ENCODE results near the gene POPDC2.
"Not testable (repeated sequence)": the region's sequence is repeated elsewhere in the genome, so short reads cannot be mapped to it uniquely, and the experiment has no call there.

The POPDC2 gene, protein sequence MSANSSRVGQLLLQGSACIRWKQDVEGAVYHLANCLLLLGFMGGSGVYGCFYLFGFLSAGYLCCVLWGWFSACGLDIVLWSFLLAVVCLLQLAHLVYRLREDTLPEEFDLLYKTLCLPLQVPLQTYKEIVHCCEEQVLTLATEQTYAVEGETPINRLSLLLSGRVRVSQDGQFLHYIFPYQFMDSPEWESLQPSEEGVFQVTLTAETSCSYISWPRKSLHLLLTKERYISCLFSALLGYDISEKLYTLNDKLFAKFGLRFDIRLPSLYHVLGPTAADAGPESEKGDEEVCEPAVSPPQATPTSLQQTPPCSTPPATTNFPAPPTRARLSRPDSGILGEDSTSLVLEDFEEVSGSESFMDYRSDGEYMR

DNA sequence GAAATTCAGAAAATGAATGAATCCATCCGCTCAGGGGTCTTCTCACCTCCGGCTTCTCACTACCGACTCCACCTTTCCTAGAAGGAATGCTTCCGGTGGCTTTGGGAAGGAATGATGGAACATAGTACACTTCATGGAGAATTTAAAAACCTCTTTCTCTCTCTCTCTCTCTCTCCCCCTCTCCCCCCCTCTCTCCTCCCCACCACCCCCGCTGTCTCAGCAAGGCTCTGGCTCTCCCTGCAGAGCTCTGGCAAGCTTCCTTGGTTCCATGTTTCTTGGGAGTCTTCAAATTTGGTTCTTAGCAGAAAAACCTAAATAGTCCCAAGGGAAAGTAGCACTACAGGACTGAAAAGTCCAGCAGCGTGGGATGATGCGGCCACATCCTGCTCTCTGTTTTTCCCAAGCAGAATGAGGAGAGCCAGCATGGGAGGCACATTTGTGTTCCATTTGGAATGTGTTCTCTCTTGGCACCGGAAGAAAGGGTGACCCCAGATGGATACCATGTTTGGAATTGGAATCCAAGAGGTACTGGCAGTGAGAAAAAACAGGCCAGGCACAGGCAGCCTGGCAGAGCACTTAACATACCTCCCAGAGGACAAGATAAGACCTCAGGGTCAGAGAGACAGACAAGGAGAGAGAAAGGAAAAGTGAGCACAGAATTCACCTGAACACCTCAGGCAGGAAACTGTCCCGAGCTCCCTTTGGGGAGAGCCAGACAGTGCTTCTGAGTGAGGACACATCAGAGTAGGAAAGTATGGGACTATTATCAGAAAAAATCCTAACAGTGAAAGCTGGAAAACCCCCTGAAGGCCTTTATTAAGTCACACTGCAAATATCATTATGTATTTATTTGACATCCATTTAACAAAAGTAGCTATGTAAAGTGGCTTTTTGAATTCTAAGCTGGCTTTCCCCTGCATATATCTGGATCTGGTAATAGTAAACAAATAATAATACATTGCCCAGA is at the start of gene POPDC2:
TSS of gene POPDC2 (minus strand) at position 116 of the 967 bp plus-strand sequence. CDS start 166 bp downstream, outside the sequence.
- DNase-seq = no peak

DNA sequence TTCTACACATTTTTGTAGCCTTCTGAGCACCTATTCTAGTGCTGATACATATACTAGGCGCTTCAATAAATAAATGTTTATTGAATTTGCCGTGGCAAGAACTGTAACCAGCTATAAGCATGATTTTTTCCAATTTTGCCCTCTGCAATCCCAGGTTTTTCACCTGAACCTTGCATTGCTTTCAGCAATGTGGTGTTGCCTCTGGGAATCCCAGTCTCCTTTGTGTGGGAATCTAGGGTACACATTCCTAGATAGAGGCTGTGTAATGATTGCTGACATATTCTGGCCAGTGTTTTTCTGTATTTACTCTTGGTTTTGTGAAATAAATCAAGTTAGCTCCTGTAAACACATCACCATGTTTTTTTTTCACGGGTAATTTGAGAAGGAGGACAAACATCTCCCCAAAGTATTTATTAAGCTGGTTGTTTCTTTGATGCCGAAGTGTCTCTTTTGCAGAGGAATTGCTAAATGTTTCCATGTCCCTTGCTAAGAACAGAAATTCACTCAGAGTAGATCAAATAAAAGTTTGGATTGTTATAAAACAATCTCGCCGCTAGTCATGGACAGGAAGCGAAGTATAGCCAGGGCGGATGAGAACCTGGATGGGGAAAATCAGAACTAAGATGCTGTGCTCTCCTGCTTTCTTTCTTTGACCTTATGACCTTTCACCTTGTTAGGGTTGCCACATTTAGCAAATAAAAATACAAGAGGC is 43.6 kb upstream of the POPDC2 start:
- DNase-seq = no peak

DNA sequence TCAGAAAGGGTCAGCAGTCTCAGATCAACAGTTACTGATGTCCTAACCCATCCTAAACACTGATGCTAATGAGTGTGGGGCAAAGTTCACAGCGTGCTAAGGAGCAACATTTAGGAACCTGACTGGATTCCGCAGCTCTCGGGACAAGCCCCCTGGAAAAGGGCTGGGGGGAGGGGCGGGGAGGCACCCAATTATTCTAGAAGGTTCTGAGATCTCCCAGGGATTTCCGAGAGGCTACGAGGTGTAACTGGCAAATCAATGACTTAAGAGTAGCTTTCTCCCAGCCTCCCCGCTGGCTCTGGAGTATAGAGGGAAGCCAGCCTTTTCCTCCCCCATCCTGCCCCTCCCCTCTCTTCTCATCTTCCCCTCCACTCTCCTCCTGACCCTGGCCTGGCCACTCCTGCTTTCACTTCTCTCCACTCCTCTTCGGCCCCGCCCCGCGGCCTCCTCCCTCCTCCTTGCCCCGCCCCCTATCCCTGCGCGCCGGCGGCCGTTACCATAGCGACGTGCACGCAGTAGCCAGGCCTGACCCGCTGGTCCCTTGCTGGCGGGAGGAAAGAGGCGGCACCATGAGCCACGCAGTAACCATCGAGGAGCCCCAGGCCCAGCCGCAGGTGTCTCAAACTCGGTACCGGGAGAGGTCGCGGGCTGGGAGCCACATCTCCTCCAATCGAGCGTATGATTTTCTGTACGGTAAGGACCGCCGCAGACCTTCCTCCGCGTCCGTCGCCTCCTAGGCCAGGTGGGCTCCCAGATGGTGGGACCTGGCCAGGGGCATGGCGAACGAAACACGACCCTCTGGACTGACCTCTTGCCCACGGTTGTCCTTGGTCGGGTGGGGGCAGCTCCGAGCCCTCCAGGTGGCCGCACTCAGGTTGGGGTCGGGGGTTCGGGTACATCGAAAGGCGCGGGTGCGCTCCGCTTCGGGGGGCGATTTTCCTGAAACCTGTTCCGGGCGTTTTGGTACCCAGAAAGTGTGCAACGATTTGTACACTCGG is 42.4 kb upstream of the POPDC2 start, which contains the start of gene CFAP91:
TSS of gene CFAP91 (plus strand) at position 493 of the 998 bp plus-strand sequence. CDS start at position 570, 77 bp downstream.
- peak; percentile 91 for DNase-seq

GRCh38 chr3:119700920-119701734 is 40.7 kb upstream of the POPDC2 start:
- DNase-seq = peak; percentile 27

DNA sequence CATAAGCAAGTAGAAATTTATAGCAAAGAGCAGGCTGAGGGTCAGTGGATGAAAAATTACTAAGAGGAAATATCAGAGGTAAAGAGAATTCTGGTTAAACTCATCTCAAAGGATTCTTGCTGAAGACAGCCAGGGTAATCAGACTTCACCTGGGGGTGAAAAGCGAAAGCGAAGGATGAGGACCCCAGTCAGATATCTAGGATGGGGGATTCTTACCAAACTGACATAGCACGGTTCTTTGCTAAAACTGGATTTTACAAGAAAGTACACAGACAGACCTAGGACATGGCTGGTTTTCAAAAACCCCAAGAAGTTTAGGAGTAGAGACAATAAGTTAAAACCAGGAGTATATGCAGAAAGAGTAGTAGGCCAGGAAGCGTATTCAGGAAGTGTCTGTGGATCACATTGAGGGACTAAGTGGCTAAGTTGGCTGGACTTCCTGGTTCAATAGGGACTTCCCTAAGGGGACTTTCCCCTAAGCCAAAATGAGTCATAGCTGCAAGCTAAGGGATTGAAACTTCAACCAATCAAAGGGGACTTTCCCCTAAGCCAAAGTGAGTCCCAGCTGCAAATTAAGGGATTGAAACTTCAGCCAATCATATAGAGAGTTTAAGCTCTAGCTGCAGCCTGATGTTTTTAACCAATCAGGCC is 40.0 kb upstream of the POPDC2 start:
- DNase-seq = no peak

DNA sequence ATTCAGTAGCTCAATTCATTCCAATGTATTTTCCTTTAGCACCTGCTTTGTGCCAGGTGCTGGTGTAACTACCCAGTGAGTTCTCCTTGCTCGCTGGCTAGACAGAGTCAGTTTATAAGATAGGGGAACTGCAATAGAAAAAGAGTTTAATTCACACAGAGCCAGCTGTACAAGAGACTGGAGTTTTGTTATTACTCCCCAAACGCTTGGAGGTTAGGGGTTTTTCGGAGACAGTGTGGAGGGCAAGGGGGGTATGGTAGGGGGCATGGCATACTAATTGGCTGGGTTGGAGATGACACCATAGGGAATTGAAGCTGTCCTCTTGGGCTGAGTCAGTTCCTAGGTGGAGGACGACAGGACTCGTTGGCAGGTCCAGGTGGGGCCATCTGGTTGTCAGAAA is 37.0 kb upstream of the POPDC2 start:
- no peak for DNase-seq

GRCh38 chr3:119695480-119695879 is 35.1 kb upstream of the POPDC2 start:
- DNase-seq = peak; percentile 27

DNA sequence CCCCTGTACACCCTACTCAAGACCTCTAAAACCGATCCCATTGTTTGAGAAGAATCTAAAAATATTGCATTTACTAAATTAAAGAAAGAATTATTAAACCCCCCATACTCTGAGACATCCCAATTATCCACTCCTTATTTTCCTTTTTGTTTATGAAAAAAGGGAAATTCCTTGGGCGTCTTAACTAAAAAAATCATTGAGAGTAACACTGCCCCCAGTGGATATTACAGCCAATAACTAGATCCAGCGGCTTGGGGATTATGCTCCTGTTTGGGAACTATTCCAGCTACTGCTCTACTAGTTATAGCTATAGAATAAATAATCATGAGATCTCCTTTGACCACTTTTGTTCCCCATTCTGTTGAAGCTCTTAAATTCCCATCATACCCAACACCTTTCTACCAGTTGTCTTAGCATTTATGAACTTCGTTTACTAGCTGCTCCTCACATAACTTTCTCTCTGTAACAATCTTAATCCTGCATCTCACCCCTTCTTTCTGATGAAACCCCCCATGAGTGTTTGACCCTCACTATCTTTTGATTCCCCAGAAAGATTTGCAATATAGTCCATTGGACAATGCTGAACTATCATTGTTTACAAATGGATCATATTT is 29.8 kb upstream of the POPDC2 start:
- DNase-seq = peak; percentile 61

GRCh38 chr3:119683421-119683820 is 23.0 kb upstream of the POPDC2 start:
- no peak for DNase-seq

DNA sequence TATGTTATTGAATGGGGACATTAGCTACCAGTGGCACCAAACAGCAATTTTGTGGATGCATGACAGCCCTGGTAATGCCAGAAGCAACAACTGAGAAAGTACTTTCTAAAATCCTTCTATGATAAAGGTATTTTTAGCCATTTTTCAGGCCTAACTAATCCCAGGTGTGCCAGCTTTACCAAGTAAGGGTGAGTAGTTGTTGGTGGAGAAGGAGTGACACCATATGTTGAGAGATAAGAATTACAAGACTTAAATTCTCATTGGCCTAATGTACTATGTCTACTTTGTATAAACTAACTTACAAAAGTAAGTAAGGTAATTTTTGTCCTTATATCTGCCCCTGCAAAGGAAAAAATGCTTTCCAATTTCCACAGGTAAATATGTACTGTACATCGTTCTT is 20.9 kb upstream of the POPDC2 start:
- peak; percentile 65 for DNase-seq

- peak; percentile 58 for DNase-seq
These were observed 19.5 kb upstream of the POPDC2 start for GRCh38 chr3:119679874-119680273.

- DNase-seq = not testable (repeated sequence)
These were observed 17.8 kb upstream of the POPDC2 start for GRCh38 chr3:119678209-119678608.

GRCh38 chr3:119677641-119677934 is 17.2 kb upstream of the POPDC2 start:
- no peak for DNase-seq

GRCh38 chr3:119676771-119677640 is 16.6 kb upstream of the POPDC2 start, which contains the start of gene COX17:
COX17 (minus strand) TSS chr3:119677406; CDS start chr3:119677310, 96 bp downstream.
- DNase-seq = peak; percentile 99

DNA sequence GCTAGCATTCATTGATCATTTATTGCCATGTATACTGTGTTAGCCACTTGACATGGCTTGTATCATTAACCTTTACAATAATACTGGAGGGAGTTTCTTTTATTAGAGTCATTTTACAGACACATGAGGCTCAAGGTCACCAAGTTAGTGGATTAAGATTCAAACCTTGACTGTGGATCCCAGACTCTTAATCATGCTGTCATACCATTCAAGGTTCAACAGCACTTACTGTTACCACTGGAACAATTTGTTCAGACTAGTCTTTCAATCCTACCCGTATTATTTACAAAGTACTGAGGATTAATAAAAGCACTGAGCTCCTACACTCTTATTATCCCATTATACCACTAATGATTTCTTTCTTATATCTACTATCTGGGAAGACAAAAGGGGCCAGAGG is 15.6 kb upstream of the POPDC2 start:
- no peak for DNase-seq

DNA sequence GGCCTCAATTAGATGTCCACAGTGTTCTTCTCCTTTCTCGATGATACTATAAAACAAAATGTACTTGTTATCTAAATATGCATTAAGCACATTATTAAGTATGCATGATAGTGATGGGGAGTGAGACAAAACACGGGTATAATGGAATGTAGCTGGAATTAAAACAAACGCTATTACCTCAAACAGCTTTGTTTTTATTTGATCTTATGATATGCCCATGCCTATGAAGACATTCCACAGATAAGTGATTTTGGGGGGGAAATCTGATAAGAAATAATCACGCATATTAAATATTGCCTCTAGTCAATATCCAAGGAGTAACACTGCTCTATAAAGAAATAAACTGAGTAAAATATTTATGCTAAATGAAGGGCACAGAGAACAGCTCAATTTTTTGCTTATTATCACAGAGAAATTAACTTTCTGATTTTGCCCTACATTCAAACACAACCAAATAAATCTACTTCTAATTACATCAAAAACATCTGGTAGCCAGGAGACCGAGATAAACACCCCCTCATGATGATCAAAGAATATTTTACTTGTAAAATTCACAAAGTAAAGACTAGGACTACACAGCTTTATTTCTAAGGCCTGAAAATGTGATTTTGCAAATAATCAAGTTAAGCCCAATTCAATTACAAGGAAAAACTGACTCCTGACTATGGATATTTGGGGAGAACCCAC is 14.9 kb upstream of the POPDC2 start:
- DNase-seq = no peak

DNA sequence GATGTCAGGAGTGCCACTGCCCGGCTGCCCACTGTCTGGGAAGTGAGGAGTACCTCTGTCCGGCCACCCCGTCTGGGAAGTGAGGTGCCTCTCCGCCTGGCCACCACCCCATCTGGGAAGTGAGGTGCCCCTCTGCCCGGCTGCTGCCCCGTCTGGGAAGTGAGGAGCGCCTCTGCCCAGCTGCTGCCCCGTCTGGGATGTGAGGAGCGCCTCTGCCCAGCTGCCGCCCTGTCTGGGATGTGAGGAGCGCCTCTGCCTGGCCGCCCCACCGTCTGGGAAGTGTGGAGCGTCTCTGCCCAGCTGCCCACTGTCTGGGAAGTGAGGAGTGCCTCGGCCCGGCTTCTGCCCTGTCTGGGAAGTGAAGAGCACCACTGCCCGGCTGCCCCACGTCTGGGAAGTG is 13.5 kb upstream of the POPDC2 start:
- no peak for DNase-seq

DNA sequence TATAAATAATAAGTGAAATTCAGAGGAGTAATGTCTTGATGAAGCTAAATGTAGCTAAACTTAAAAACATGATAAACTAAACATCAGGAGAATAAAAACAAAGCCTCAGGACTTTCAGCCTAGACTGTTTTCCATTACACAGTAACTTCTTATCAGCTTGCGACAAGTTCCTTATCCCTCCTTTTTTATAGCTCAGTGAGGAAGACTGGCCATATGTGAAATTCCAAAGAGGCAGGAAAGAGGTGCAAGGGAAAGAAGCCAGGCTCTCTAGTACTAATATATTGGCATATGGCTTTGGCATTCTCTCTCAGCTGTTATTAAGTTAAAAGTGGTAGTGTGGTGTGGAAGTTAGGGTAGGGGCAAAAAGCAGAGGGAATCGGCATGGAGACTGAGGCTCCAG is 12.4 kb upstream of the POPDC2 start:
- DNase-seq = no peak

Measured in hematopoietic multipotent progenitor cell treated with erythropoietin and hydrocortisone succinate and interleukin-3 and kit ligand, for 6 days (in vitro differentiated cells).